HS-27A (cell line): ENCODE results near the gene TRAM2.

Source experiments
- DNase-seq: peaks from one replicate; pipeline ENCODE4 v3.0.0-alpha.2; 2012; ENCODE audit warnings: low read depth, missing footprints

Gene TRAM2

DNA sequence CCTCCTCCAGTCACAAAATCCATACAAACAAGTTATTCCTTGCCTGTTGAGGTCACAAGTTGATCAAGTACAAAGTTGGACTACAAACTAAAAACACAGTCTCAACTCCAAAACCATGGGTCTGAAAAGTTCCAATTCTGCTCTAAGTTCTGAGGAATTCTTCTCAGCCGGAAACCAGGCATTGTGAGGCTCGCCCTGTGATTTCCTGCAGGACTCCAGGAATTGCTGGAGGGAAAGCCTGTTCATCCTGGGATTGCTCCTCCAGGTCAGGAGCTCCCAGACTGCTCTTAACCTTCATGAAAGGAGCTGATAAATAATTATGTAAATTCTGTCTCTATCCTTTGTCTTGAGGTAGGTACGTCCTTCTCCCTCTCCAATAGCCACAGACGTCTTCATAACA lies 8.5 kb downstream of the TRAM2 start:
- DNase-seq, result no peak

- peak; percentile 100 for DNase-seq
Measured at GRCh38 chr6:52566853-52567279, 10.0 kb downstream of the TRAM2 start.

DNA sequence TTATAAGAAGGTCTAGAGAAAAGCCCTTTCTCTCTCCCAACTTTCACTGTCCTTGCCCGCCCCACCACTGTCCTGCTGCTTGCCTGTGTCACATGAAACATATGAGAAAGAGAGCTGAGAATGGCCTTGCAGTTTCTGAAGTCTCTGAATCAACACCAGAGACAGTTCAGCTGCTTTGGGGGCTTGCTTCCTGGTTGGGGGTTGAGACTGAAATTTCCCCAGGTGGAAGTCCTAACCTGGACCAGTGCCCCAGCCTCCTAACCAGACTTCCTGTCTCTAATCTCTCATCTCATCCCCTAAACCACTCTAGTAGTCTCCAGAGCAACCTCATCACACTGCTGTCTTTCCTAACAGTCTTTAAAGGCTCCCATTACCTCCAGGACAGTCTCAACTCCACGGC lies 10.7 kb downstream of the TRAM2 start:
- DNase-seq, result no peak

DNA sequence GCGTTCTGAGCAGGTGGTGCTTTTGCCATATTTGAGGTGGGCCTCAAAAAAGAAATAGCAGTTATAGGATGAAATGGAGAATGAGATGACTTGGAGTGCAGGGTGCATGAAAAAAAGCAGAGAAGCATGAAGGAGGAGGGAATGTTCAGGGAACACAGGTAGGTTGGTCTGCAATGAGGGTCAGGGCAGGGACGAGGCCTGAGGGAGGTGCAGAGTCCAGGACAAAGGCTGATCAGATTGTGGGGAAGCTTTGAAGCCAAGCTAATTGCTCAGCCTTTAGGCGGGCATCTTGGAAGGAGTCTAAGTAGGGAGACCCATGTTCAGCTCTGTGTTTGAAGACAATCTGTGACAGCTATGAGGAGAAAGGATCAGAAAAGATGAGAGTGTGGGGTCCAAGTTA lies 12.0 kb downstream of the TRAM2 start:
- no peak for DNase-seq

GRCh38 chr6:52562911-52563310 lies 13.9 kb downstream of the TRAM2 start:
- no peak for DNase-seq

DNA sequence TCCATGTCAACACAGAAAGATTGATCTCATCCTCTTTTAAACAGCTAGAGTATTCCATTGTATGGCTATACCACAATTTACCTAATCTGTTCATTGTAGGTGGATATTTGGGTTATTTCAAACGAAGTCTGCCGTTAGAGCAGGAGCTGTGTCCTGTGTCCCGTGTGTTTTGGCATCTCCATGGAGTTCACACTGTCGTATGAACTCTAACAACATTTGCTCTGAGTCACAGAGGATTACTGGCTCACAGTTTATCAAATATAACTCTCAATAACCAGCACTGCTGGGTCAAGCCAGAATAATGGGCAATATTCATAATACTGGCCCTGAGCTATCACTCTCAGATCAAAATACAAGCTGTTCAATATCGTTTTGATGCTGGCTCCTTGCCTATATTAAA lies 16.4 kb downstream of the TRAM2 start:
- DNase-seq, result no peak

- no peak for DNase-seq
Measured at GRCh38 chr6:52558266-52559000, 18.4 kb downstream of the TRAM2 start.

DNA sequence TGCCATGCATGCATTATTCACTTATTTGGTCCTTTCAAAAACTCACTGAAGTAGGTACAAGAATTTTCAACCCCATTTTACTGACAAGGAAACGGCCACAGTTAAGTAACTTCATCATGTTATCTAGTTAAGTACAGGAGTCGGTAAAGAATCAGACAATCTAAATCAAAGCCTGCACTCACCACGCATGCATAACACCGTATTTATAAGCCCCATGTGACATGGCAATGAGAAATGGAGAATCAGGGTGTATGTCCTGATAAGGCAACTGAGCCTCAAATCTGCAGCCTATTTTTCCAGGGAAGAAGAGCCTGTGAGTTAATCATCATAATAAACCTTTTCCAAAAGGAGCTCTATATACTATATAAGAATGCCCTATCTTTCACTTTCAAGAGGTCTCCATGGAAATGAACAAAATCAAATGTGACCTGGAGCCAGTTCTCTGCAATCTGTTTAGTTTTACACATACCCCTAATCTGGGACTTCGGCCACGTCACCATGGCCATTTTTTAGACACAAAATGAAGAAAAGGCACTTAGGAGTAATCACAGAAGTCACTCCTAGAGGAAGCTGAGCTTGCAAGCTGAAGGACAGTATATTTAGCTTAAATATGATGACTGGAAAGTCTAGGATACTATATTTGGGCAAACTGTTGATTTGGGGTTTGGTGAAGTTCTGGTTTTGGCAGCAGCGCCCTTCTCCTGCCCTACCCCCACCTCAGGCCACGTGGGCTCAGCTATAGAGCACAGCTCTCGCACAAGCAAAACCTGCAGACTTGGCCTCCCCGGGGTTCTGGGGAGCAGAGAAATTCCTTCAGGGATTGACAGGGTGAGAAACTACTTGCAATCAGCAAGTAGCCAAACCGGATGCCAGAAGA lies 19.2 kb downstream of the TRAM2 start:
- DNase-seq, result no peak

GRCh38 chr6:52555518-52556233 lies 21.2 kb downstream of the TRAM2 start:
- DNase-seq, result no peak

- no peak for DNase-seq
Measured at GRCh38 chr6:52554684-52555280, 22.1 kb downstream of the TRAM2 start.

- DNase-seq, result no peak
Measured at GRCh38 chr6:52553719-52554118, 23.1 kb downstream of the TRAM2 start.

DNA sequence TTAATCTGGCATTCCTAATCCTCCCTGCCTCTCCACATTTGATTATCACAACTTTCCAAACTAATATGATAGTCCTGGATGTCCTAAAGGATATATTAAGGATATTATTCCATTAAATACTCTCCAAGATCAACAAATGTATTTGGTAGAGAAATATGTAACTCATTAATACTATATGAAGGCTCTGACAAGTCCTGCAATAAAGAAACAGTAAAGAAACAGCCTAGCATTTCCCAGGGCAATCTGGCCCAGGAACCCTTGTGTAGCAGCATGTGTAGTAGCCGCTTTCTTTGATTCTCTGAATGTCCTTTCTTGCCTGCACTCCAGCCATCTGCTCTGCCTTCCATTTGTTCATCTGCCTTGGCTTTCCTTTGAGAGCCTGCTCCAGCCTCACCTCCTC lies 23.7 kb downstream of the TRAM2 start:
- DNase-seq, result no peak

DNA sequence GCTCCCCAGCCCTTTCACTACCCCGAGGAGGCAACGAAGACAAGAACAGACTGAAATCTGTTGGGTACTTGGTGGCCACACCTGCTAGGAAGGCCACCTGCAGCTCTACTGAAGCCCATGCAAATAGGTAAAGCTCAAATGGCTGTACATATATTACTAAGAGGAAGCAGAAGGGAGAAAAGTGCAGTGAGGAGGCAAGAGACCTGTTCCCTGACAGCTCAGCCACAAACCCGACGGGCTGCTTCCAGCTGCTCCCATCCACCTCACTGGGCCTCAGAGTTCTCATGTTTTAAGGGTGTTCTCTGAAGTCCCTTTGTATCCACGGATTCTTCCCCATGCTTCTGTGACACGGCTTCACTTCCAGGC lies 24.6 kb downstream of the TRAM2 start:
- no peak for DNase-seq

DNA sequence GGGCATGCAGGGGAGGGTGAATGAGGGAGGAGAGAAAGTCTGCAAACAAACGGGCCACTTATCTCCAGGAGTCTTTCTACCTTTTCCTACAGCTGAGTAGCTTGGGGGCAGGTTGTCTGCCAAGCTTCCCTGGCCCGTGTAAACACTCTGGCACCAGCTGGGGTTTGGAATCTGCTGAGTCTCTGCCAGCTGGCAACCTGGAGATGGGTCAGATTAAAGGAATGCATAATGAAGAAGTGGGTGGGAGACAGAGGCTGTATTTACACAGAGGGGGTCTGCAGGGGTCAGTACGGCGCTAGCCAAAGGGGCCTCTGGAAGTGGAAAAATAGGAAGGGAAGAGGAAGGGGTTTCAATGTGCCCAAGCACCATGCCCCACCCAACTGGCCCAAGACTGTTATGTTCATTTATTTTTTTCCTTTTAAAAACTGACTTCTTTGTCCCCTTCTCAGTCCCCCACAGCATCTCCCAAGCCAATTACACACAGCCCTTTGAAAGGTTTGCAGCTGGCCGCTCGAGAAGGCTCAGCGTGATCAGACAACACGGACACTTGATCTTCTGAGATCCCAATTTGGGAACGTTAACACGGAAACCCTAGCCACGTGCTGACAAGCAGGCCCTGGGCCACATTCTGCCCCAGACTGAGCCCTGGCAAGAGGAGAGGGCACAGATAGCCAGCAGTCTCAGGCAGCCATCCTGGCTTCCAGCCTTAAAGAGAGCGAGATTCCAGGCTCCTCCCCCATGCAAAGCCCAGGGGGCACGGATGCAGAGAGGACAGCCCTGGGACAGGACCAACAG lies 25.2 kb downstream of the TRAM2 start:
- peak; percentile 97 for DNase-seq

- no peak for DNase-seq
Measured at GRCh38 chr6:52550870-52551269, 26.0 kb downstream of the TRAM2 start.

DNA sequence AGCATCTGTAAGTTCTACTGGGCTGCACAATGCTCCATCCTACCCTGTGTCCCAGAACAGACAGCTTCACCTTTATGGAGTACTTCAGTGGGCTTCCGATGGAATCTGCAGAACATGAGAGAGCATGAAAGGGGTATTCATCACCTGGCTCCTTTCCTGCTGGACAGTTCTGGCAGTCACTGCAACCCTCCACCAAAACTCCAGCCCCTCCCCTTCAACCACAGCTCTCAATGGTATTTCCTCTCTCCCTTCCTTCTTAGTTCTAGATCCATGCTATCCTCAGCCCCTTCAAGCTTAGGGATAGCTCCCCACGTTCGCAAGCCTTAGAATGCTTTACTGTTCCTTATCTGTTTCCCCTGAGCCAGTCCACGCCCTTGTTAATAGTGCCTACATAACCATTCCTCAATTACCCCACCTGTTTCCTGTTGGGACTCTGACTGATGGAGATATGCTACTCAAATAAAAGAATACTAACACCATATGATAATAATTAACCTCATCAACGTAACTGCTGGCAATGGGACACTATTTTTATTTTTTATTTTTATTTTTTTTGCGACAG lies 26.8 kb downstream of the TRAM2 start:
- DNase-seq, result no peak

DNA sequence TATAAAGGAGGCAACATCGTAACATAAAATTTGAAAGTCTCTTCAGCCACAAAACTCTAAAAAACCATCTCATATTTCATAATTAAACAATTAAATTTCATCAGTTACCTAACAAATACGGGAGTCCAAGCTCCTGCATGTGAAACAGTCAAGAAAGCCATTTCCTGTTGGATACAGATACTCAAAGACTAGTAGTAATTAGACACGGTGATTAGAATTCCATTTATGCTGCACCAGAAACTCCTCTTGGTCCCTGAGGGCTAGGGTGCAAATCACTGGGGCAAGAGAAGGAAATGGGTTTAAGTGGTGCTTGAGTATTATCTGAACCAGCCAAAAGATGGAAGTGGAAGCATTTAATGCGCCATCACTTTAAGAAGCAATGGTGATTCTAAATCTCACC lies 27.4 kb downstream of the TRAM2 start:
- DNase-seq, result no peak

DNA sequence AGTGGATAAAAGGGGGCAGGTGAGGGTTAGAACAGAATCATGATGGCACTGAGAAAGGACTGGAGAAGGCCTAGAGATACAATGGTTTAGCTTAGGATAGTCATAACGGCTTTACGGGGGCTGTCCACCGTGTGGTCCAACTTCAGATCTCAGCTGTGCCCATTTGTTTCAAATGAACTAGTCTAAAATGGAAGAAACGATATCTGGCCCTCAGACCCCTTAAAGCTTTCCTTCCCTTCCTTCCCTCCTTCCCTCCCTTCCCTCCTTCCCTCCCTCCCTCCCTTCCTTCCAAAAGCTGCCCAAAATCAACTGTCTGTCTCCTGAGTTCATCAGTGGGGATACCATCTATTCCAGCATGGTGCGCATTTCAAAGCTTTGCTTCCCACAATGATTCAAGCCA lies 27.9 kb downstream of the TRAM2 start:
- DNase-seq, result no peak

DNA sequence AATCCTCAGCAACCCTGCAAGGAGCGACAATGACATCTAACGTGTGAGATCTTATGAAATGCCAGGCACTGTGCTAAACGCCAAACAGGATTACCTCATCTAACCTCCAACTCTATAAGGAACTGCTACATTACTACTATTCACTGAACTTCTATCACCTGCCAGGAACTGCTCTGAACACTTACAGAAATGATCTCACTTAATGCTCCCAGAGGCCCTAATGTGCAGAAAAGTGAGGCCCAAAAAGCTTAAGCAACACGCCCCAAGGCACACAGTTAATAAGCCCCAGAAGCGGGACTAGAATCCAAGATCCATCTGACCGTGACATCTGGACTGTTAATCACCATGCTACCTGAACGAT lies 28.5 kb downstream of the TRAM2 start:
- DNase-seq, result no peak

DNA sequence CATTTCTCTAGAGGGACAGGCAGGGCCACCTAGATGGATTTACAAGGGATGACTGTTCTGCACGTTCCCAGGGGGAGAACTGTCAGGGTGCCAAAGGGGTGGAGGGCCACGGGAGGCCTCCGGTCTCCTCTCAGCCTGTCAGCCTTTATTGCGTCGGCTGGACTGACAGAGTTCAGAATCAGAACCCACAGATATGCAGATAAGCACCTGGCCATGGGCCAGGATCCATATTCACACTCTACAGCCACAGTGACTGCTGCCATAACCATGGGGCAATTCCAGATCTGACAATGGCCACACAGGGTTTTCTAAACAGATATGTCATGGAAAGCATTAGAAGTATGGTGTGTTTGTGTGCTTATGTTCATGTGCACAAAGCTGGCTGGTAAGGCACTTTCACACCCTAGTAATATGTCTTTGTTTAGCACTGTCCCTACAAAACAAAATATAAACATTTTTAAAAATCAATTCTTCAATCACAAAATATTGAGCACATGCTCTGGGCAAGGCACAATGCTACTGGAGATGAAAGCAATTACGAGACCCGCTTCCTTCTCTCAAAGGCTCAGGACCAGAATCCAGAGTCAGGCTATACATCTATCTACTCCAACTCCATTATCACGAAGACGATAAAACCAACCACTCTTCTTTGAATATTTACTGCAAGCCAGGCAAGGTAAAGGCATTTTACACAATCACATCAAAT lies 29.1 kb downstream of the TRAM2 start:
- peak; percentile 97 for DNase-seq

DNA sequence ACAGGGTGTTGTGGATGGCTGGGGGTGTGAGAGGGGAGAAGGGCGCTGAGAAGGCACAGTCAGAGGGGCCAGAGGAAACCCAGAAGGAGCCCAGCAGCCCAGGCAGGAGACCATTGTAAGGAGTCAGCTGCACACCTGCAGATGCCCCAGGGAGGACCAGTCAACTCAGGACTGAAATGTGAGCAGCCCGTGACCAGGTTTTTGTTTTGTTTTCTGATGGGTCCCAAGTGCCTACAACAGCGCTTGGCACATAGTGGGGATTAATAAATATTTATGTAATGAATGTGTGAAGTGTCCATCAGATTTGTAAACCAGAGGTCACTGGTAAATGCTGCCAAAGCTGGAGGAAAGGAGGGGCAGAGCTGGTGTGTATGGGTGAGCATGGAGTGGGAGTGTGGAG lies 30.2 kb downstream of the TRAM2 start:
- no peak for DNase-seq
